GM12891 (cell line): ENCODE measurements around the gene FILIP1L.

ENCODE experiments used
- DNase-seq: peaks from one replicate; pipeline ENCODE4 v3.0.0; 2011; ENCODE audit warnings: low spot score; ENCODE audit not compliant: insufficient read length
- FAIRE-seq: peaks from 2 replicates; lab custom pipeline; 2011; peaks lifted over from hg19 to GRCh38; lab: Jason Lieb, UNC
- PAX5 ChIP-seq: IDR thresholded peaks from 2 replicates; pipeline ENCODE4 v1.6.1; 2011; ENCODE audit warnings: low read length, moderate library complexity, mild to moderate bottlenecking; ENCODE audit not compliant: insufficient read depth, severe bottlenecking
- POLR2A ChIP-seq: IDR thresholded peaks from 2 replicates; pipeline ENCODE4 v1.6.1; 2011; ENCODE audit warnings: low read depth, low read length, control low read depth
- POLR2AphosphoS5 ChIP-seq: IDR thresholded peaks from 2 replicates; pipeline ENCODE4 v1.6.1; 2011; ENCODE audit warnings: low read depth, low read length, control low read depth
- POU2F2 ChIP-seq: IDR thresholded peaks from 2 replicates; pipeline ENCODE4 v1.6.1; 2011; ENCODE audit warnings: low read depth, mild to moderate bottlenecking, control low read depth, low read length, moderate library complexity
- SPI1 ChIP-seq: IDR thresholded peaks from 2 replicates; pipeline ENCODE4 v1.6.1; 2011; ENCODE audit warnings: low read depth, low read length, control low read depth
- TAF1 ChIP-seq: IDR thresholded peaks from 2 replicates; pipeline ENCODE4 v1.6.1; 2011; ENCODE audit warnings: low read depth, low read length, control low read depth

FILIP1L gene

DNA sequence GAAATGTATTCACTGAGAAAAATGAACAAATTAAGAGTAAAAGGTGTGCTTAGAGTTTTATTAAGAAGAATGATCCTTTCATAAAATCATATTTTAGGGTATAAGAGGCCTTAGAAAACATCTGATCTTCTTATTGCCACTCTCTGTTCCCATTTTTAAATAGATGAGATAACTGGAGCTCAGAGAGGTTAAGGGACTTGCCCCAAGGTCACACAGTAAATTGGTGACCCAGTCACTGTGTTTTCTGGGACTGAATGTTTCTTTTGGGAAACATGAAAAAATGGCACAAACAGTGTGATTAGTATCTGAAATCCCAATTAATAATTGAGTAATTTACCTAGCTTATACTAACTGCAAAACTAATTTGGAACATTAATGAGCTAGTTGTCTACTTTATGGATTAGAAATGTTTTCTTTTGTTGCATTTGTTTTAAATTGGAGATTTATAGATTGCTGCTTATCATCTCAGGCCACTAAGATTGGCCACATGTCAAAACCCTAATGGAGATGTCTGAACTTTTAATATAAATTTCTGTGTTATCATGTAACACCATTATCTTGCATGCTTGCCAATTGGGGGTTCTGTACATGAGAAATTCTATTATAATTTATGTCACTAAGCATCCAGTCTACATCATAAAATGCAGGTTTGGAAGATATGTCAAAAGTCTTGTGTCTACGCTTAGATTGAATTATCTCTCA, 231.7 kb downstream of the FILIP1L start:
- TF ChIP-seq POLR2A (no peak), POLR2AphosphoS5 (no peak), POU2F2 (no peak), PAX5 (no peak), TAF1 (no peak), SPI1 (no peak)
- DNase-seq, result no peak
- FAIRE-seq, result no peak

DNA sequence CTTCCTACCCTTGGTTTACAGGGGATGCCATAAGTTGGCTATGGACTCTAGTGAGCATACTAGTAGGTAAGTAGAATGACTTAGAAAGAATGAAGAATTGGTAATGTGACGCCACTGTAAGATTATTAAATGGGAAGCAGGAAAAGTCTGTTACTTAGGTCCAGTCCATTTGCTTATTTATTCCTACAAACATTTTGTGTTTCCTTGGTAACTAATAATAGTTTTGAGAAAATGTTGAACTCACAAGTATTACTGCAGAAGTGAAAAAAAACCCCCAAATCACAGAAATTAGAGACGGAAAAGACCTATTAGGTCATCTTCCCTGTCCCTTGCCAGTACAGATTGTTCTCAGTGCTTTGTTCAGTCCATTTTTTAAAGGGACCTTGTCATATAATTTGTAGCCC, 233.2 kb downstream of the FILIP1L start:
- FAIRE-seq (no peak), DNase-seq (no peak)
- no peak for TF ChIP-seq SPI1
- no peak for TF ChIP-seq PAX5
- no peak for TF ChIP-seq POU2F2
- no peak for TF ChIP-seq TAF1
- no peak for TF ChIP-seq POLR2A
- TF ChIP-seq POLR2AphosphoS5, result no peak

DNA sequence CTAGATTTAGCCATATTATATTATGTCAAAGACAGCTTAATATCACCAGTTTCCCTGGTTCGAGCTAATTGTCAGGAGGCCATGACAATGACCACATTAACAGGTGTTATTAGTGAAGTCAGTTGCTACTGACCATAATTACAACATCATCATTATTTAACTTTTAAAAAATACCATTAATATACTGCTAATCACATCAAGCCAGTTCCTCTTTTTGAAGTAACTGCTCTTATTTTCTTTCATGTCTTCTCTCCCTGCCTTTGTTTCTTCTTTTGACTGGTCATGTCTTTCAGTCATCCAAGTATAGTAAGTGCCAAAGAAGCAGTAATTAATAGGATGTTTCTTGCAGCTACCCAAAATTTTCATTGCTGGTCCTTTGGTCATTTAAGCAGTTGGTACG, 235.0 kb downstream of the FILIP1L start:
- DNase-seq, result no peak
- TF ChIP-seq PAX5 (no peak), SPI1 (peak; percentile 82)
- FAIRE-seq, result no peak

DNA sequence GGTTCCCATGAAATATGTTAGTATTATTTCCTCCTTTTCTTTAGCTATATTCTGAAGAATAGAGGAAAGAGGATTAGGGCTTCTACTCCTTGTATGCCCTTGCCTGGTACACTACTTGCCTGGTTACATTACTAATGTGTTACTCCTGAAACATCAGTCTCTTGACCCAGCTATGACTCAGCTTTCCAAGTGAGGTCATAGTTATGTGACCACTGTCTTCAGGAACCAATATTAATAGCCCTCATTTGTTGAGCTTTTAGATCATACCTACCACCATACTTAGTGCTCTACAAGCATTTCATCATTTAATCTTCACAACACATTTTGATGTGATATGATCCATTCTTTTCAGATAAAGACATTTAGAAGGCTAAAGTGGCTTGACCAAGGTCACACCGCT, 236.3 kb downstream of the FILIP1L start:
- no peak for DNase-seq
- peak; percentile 83 for FAIRE-seq
- no peak for TF ChIP-seq TAF1
- TF ChIP-seq PAX5, result no peak
- no peak for TF ChIP-seq SPI1
- no peak for TF ChIP-seq POU2F2
- no peak for TF ChIP-seq POLR2A
- TF ChIP-seq POLR2AphosphoS5, result no peak

DNA sequence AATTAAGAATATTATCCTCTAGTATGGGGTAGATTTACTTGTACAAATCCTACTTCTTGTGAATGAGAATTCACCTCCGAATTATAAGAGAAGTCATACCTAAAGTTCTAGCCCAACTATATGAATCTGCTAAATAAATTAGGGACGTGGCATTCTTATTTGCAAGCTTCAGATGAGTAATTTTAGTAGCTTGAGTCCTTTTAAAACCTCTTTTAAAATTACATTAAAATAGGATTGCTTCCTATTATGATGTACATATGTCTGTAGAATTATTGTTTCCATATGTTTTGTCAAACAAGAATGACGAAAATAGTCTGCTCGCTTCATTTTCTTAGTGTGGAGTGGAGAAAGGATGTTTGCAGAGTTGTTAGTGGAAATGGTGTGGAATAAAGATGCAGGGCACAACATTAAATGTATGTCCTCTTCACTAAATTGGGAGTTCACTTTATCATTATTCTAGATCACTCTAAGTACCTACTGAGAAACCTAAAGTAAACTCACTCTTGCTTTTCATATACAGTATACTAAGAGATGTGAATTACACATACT, 237.2 kb downstream of the FILIP1L start:
- TF ChIP-seq PAX5 (no peak), POLR2A (no peak), POLR2AphosphoS5 (no peak), TAF1 (no peak), SPI1 (no peak), POU2F2 (no peak)
- DNase-seq (no peak), FAIRE-seq (no peak)

DNA sequence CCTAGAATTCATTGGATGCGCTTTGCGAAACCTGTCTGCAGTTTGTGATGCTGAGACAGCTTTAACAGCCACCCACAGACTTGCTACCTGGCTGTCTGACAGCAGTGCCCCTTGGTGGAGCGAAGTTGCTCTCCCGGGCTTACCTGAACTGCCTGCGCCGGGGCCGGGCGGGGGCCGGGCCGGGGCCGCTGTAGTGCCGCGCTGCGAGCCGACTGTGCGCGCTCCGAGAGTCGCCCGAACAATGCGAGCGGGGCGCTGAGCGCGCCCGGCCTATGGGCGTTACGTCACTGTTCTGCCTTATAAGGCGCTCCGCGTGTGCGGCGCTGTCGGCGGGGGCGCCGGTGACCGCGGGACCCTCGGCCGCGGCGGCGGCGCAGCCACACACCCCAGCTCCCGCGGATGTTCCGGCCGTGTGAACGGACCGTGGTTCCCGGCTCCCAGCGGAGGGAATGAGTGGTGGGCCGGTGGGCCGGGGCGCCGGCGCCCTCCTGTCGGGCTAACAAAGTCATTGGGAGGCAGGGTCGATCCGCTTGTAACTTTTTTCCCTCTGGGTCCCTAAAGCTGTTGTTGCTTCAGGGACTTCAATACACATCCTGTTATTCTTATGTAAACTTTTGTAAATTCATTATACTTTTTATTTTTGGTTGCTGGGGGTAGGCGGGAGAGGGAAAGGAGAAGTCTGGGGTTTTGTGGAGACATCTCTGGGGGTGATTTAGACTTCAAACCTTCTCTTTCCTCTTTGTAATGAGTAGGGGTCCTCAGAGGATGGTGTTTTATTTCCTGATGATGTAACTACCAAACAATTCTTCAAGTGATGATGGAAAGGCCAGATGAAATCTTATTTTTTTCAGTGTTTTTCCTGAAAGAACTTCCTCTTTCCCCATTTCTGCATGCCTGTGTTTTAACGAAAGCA, 238.1 kb downstream of the FILIP1L start:
- DNase-seq (peak; percentile 51), FAIRE-seq (peak; percentile 97)
- TF ChIP-seq TAF1, result peak; percentile 94
- peak; percentile 86 for TF ChIP-seq POLR2AphosphoS5
- 0 out of 2 replicates have a peak, but pooled peaks have one; percentile 57 for TF ChIP-seq POU2F2
- peak; percentile 15 for TF ChIP-seq PAX5
- no peak for TF ChIP-seq SPI1
- peak; percentile 90 for TF ChIP-seq POLR2A

DNA sequence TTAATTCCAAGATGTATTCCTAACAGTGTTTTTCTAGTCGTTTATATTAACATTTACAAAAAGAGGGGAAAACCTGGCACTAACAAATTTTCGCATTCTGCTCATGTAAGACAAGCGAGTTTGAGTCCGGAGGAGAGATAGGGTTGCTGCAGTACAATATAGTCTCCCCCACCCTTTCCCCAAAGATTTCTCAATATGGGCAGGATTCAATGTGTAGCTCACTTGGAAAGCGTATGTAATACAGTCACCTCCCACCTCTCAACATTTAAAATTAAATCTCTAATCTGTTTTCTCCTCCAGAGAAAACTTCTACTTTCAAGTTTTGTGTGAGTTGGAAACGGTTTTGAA, 238.7 kb downstream of the FILIP1L start:
- FAIRE-seq, result no peak

DNA sequence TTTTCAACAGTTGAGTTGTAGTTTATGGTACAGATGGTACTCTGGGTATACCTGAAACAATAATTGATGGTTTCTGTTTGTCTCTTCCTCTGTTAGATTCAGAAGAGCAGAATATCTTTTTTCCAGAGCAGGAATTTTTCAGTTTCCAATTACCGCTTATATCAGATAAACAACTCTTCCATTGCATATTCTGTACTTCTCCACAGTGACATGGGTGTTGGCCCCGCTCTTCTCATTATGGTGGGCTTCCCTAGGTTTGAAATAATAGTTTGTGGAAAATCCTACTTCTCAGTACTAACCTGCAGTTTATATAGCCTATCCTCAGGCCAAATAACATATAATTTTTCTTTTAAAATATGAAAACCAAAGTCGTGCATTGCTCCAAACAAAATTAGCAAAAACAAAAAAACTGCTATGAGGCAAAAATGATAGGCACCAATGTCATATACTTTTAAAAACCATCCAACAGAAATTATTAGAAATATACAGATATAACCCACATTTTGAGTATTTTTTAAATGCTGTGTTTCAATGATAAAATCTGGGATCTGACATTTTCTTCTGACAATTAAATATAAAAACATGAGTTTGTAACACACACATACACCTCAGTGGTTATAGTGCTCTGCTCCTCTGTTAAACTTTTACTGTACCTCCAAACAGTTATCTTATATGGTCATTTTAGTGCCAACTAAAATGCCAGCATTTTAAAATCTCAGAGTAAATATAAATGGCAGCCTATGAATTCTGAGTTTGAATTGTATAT, 239.9 kb downstream of the FILIP1L start:
- DNase-seq (no peak), FAIRE-seq (no peak)
- TF ChIP-seq POLR2AphosphoS5, result no peak
- no peak for TF ChIP-seq PAX5
- TF ChIP-seq POU2F2, result no peak
- TF ChIP-seq POLR2A, result no peak
- TF ChIP-seq SPI1, result no peak
- no peak for TF ChIP-seq TAF1

More for the DNA sequence above, 238.7 kb downstream of the FILIP1L start:
- DNase-seq, result no peak
- no peak for TF ChIP-seq PAX5
- no peak for TF ChIP-seq POLR2A
- TF ChIP-seq POU2F2, result no peak
- TF ChIP-seq TAF1, result no peak
